Measurements from ENCODE around the gene CAMK2N1. TPM values are rescaled to one million over a fixed set of nuclear protein-coding genes. Genes with fewer than 3 reads are reported as not detected.

The CAMK2N1 gene
- total RNA-seq, 1 experiment from 2014 or later, result 0.41 TPM

- DNase-seq (ENCODE audit: low spot score), result no peak
- Histone ChIP-seq H3K27ac (ENCODE audit: low read depth, low read length, poor library complexity, severe bottlenecking) (peak overlapping the region; percentile 73), H3K9me3 (ENCODE audit: low read depth, low read length, poor library complexity, severe bottlenecking) (no peaks in the 10 kb centered on the region), H3K4me3 (ENCODE audit: low read depth, low read length, poor library complexity, severe bottlenecking) (peak overlapping the region; percentile 84), H3K27me3 (replicated peaks; ENCODE audit: insufficient read depth, low read depth, low read length, poor library complexity) (no peaks in the 10 kb centered on the region), H3K36me3 (ENCODE audit: insufficient read depth, low read length, poor library complexity, severe bottlenecking) (peaks cover under 1% of the 10 kb centered on the region), H3K4me1 (ENCODE audit: insufficient read depth, low read length, poor library complexity, severe bottlenecking) (peaks cover 13% of the 10 kb centered on the region)
- no peak for TF ChIP-seq CTCF (conservative IDR thresholded peaks at IDR 0.05; ENCODE audit: low read depth, low read length)
- TF ChIP-seq EZH2 (IDR thresholded peaks at IDR 0.05; ENCODE audit: borderline replicate concordance, low read depth, low read length, poor library complexity, severe bottlenecking), result no peak
- ChIA-PET POLR2A (ENCODE audit: low non-redundant PET) (no interaction called here), CTCF (no interaction called here)
- intact Hi-C loops (cut with micrococcal nuclease; ENCODE audit: unreplicated experiment), result no loop called here
- no TSS peak for BruUV-seq (replicated peaks)
These were observed 21.2 kb upstream of the CAMK2N1 start for GRCh38 chr1:20507248-20507563.

GRCh38 chr1:20505488-20505887 lies 19.5 kb upstream of the CAMK2N1 start:
- no peaks in the 10 kb centered on the region for H3K27me3 ChIP-seq (replicated peaks; ENCODE audit: insufficient read depth, low read depth, low read length, poor library complexity)
- no TSS peak for BruUV-seq (replicated peaks)
- TF ChIP-seq CTCF (conservative IDR thresholded peaks at IDR 0.05; ENCODE audit: low read depth, low read length) (no peak), EZH2 (IDR thresholded peaks at IDR 0.05; ENCODE audit: borderline replicate concordance, low read depth, low read length, poor library complexity, severe bottlenecking) (no peak)
- no peaks in the 10 kb centered on the region for H3K9me3 ChIP-seq (ENCODE audit: low read depth, low read length, poor library complexity, severe bottlenecking)
- intact Hi-C loops (cut with micrococcal nuclease; ENCODE audit: unreplicated experiment), result no loop called here
- no peak overlapping the region for H3K4me3 ChIP-seq (ENCODE audit: low read depth, low read length, poor library complexity, severe bottlenecking)
- no peak overlapping the region for H3K27ac ChIP-seq (ENCODE audit: low read depth, low read length, poor library complexity, severe bottlenecking)
- peaks cover 18% of the 10 kb centered on the region for H3K36me3 ChIP-seq (ENCODE audit: insufficient read depth, low read length, poor library complexity, severe bottlenecking)
- DNase-seq (ENCODE audit: low spot score), result no peak
- POLR2A ChIA-PET (ENCODE audit: low non-redundant PET), result no interaction called here
- peaks cover 7% of the 10 kb centered on the region for H3K4me1 ChIP-seq (ENCODE audit: insufficient read depth, low read length, poor library complexity, severe bottlenecking)
- CTCF ChIA-PET, result no interaction called here

GRCh38 chr1:20500716-20501115 lies 14.7 kb upstream of the CAMK2N1 start:
- POLR2A ChIA-PET (ENCODE audit: low non-redundant PET), result no interaction called here
- no TSS peak for BruUV-seq (replicated peaks)
- Histone ChIP-seq H3K27ac (ENCODE audit: low read depth, low read length, poor library complexity, severe bottlenecking) (no peak overlapping the region), H3K4me1 (ENCODE audit: insufficient read depth, low read length, poor library complexity, severe bottlenecking) (no peaks in the 10 kb centered on the region), H3K4me3 (ENCODE audit: low read depth, low read length, poor library complexity, severe bottlenecking) (no peak overlapping the region), H3K36me3 (ENCODE audit: insufficient read depth, low read length, poor library complexity, severe bottlenecking) (peaks cover 32% of the 10 kb centered on the region), H3K27me3 (replicated peaks; ENCODE audit: insufficient read depth, low read depth, low read length, poor library complexity) (no peaks in the 10 kb centered on the region), H3K9me3 (ENCODE audit: low read depth, low read length, poor library complexity, severe bottlenecking) (no peaks in the 10 kb centered on the region)
- CTCF ChIA-PET, result no interaction called here
- no peak for TF ChIP-seq EZH2 (IDR thresholded peaks at IDR 0.05; ENCODE audit: borderline replicate concordance, low read depth, low read length, poor library complexity, severe bottlenecking)
- TF ChIP-seq CTCF (conservative IDR thresholded peaks at IDR 0.05; ENCODE audit: low read depth, low read length), result no peak
- no peak for DNase-seq (ENCODE audit: low spot score)
- intact Hi-C loops (cut with micrococcal nuclease; ENCODE audit: unreplicated experiment), result no loop called here
